Suprapubic skin (tissue), 4 donors: ENCODE measurements around the gene EIF2A. TPM values are rescaled to one million over a fixed set of nuclear protein-coding genes. Genes with fewer than 3 reads are reported as not detected.
"Not testable (repeated sequence)": the region's sequence is repeated elsewhere in the genome, so short reads cannot be mapped to it uniquely, and the experiment has no call there.

Experiments
- DNase-seq, 2 donors: peaks; one replicate each; pipeline ENCODE4 v3.0.0-alpha.2; 2019; ENCODE audit warnings: low spot score in 2 of 2
- H3K27ac ChIP-seq: fragments of 200-600 bp; sonication (generic); one replicate; pipeline ENCODE4 v1.5.1; 2019
- H3K27me3 ChIP-seq: fragments of 200-600 bp; sonication (generic); one replicate; pipeline ENCODE4 v1.5.1; 2019
- H3K36me3 ChIP-seq: fragments of 200-600 bp; sonication (generic); one replicate; pipeline ENCODE4 v1.5.1; 2019
- H3K4me1 ChIP-seq: fragments of 200-600 bp; sonication (generic); one replicate; pipeline ENCODE4 v1.5.1; 2019
- H3K4me3 ChIP-seq: fragments of 200-600 bp; sonication (generic); one replicate; pipeline ENCODE4 v1.5.1; 2019; ENCODE audit warnings: mild to moderate bottlenecking
- H3K9me3 ChIP-seq: fragments of 200-600 bp; sonication (generic); one replicate; pipeline ENCODE4 v1.5.1; 2019
- CTCF ChIP-seq, 2 donors: fragments of 200-600 bp in 1 of 2; fragments of 450-650 bp in 1 of 2; sonication (generic) in 1 of 2; IDR thresholded peaks; one replicate each; pipeline ENCODE4 v1.5.1; 2016 to 2019; ENCODE audit warnings: antibody characterized with exemption in 2 of 2, mild to moderate bottlenecking in 1 of 2, moderate library complexity in 1 of 2
- EP300 ChIP-seq: sonication (generic); formaldehyde crosslinking; IDR thresholded peaks from one replicate; pipeline ENCODE4 v1.6.1; 2017; ENCODE audit warnings: antibody characterized with exemption
- POLR2A ChIP-seq, 2 donors: fragments of 450-650 bp; IDR thresholded peaks; one replicate each; pipeline ENCODE4 v1.6.1; 2017; ENCODE audit warnings: antibody characterized with exemption in 2 of 2, mild to moderate bottlenecking in 2 of 2, moderate library complexity in 2 of 2
- POLR2AphosphoS5 ChIP-seq, 3 donors: sonication (generic); formaldehyde crosslinking; IDR thresholded peaks; one replicate each; pipeline ENCODE4 v1.6.1; 2017; ENCODE audit warnings: antibody characterized with exemption in 3 of 3
- WGBS: methylation state at CpG from one replicate; pipeline ENCODE4 v1.1.5; 2018; 5-methylcytosine and 5-hydroxymethylcytosine counted together
- total RNA-seq, 4 donors: library from RNA; depleted of rRNA; stranded (reverse); fragments of >200 nt; gene quantifications; one replicate each; pipeline ENCODE4 v1.1.0, GENCODE V29; 2016

Gene EIF2A
- total RNA-seq, 4 donors from 2014 or later = 149 to 222 (median 194) TPM

GRCh38 chr3:150588027-150588830 lies 41.6 kb downstream of the EIF2A start:
- H3K36me3 ChIP-seq = peaks cover 26% of the 10 kb centered on the region
- H3K4me1 ChIP-seq = no peaks in the 10 kb centered on the region
- TF ChIP-seq POLR2A (IDR thresholded peaks at IDR 0.05) = no peak
- 71% methylated on average over 9 of the region's 9 CpGs for WGBS
- DNase-seq = no peak
- no peaks in the 10 kb centered on the region for H3K27me3 ChIP-seq
- H3K9me3 ChIP-seq = no peaks in the 10 kb centered on the region
- no peak overlapping the region for H3K4me3 ChIP-seq
- H3K27ac ChIP-seq = no peak overlapping the region

- no peak overlapping the region for H3K27ac ChIP-seq
- no peak for DNase-seq
- H3K4me1 ChIP-seq = no peaks in the 10 kb centered on the region
- no peaks in the 10 kb centered on the region for H3K9me3 ChIP-seq
- 84% methylated on average over 5 of the region's 6 CpGs for WGBS
- no peak overlapping the region for H3K4me3 ChIP-seq
- no peaks in the 10 kb centered on the region for H3K27me3 ChIP-seq
- TF ChIP-seq EP300 = no peak
- TF ChIP-seq POLR2A (IDR thresholded peaks at IDR 0.05) = no peak
- no peak for TF ChIP-seq CTCF (IDR thresholded peaks at IDR 0.05)
- no peak for TF ChIP-seq POLR2AphosphoS5 (IDR thresholded peaks at IDR 0.05)
- H3K36me3 ChIP-seq = peaks cover 11% of the 10 kb centered on the region
Measured at GRCh38 chr3:150589759-150590158, 43.2 kb downstream of the EIF2A start.

- Histone ChIP-seq H3K4me1 (peaks cover under 1% of the 10 kb centered on the region), H3K9me3 (no peaks in the 10 kb centered on the region), H3K27ac (no peak overlapping the region), H3K4me3 (no peak overlapping the region), H3K27me3 (no peaks in the 10 kb centered on the region), H3K36me3 (no peaks in the 10 kb centered on the region)
- TF ChIP-seq CTCF (IDR thresholded peaks at IDR 0.05) = no peak
- TF ChIP-seq EP300 = no peak
- no peak for TF ChIP-seq POLR2AphosphoS5 (IDR thresholded peaks at IDR 0.05)
- TF ChIP-seq POLR2A (IDR thresholded peaks at IDR 0.05) = no peak
- DNase-seq = no peak
- WGBS = 93% methylated on average over 4 of the region's 4 CpGs
Measured at GRCh38 chr3:150594150-150594549, 47.6 kb downstream of the EIF2A start.

GRCh38 chr3:150597646-150598045 lies 51.1 kb downstream of the EIF2A start:
- Histone ChIP-seq H3K4me1 (peaks cover 13% of the 10 kb centered on the region), H3K27me3 (no peaks in the 10 kb centered on the region), H3K36me3 (no peaks in the 10 kb centered on the region), H3K9me3 (no peaks in the 10 kb centered on the region), H3K27ac (no peak overlapping the region), H3K4me3 (no peak overlapping the region)
- TF ChIP-seq POLR2AphosphoS5 (IDR thresholded peaks at IDR 0.05) = no peak
- TF ChIP-seq POLR2A (IDR thresholded peaks at IDR 0.05) = no peak
- TF ChIP-seq CTCF (IDR thresholded peaks at IDR 0.05) = no peak
- TF ChIP-seq EP300 = no peak
- no peak for DNase-seq
- WGBS = 85% methylated on average over 4 of the region's 4 CpGs

- TF ChIP-seq POLR2AphosphoS5 (IDR thresholded peaks at IDR 0.05) (no peak), POLR2A (IDR thresholded peaks at IDR 0.05) (no peak), EP300 (no peak), CTCF (IDR thresholded peaks at IDR 0.05) (no peak)
- Histone ChIP-seq H3K27ac (no peak overlapping the region), H3K9me3 (no peaks in the 10 kb centered on the region), H3K27me3 (no peaks in the 10 kb centered on the region), H3K36me3 (no peaks in the 10 kb centered on the region), H3K4me3 (no peak overlapping the region), H3K4me1 (peaks cover 24% of the 10 kb centered on the region)
- DNase-seq = no peak
- 71% methylated on average over 4 of the region's 4 CpGs for WGBS
Measured at GRCh38 chr3:150599611-150600297, 53.2 kb downstream of the EIF2A start.

GRCh38 chr3:150600647-150601530 lies 54.3 kb downstream of the EIF2A start:
- DNase-seq, H3K27ac ChIP-seq, H3K36me3 ChIP-seq, H3K27me3 ChIP-seq, H3K4me3 ChIP-seq, H3K9me3 ChIP-seq: not testable (repeated sequence)
- peaks cover 30% of the 10 kb centered on the region for H3K4me1 ChIP-seq
- WGBS = 90% methylated on average over 13 of the region's 13 CpGs
